IgD-negative memory B cell (primary cell): ENCODE measurements around the gene AJAP1. TPM values are rescaled to one million over a fixed set of nuclear protein-coding genes. Genes with fewer than 3 reads are reported as not detected.

Source experiments
- H3K27ac Mint-ChIP-seq, 3 donors: one replicate each; pipeline ENCODE4 v1.8.0; 2020 to 2022; ENCODE audit warnings: mild to moderate bottlenecking in 3 of 3, mixed read lengths in 3 of 3, moderate library complexity in 1 of 3
- H3K27me3 Mint-ChIP-seq: one replicate; pipeline ENCODE4 v1.8.0; 2021; ENCODE audit warnings: mixed read lengths
- H3K36me3 Mint-ChIP-seq: one replicate; pipeline ENCODE4 v1.8.0; 2020; ENCODE audit warnings: mild to moderate bottlenecking, mixed read lengths
- H3K4me1 Mint-ChIP-seq, 3 donors: one replicate each; pipeline ENCODE4 v1.8.0; 2020 to 2022; ENCODE audit warnings: mixed read lengths in 3 of 3, mild to moderate bottlenecking in 1 of 3
- H3K4me3 Mint-ChIP-seq, 4 donors: one replicate each; pipeline ENCODE4 v1.8.0; 2020 to 2022; ENCODE audit warnings: mild to moderate bottlenecking in 4 of 4, mixed read lengths in 4 of 4, moderate library complexity in 3 of 4
- H3K9me3 Mint-ChIP-seq, 3 donors: one replicate each; pipeline ENCODE4 v1.8.0; 2020 to 2021; ENCODE audit warnings: mixed read lengths in 3 of 3, mild to moderate bottlenecking in 1 of 3
- polyA plus RNA-seq: library from polyadenylated mRNA; unstranded; fragments of 300-500 nt; fragmentation: Illumina TruSeq; gene quantifications from one replicate; pipeline ENCODE4 v1.2.3, GENCODE V29; 2021

Gene AJAP1
- polyA plus RNA-seq, 1 donor from 2014 or later, result not detected

- Mint-ChIP-seq H3K27me3 (no peaks in the 10 kb centered on the region), H3K9me3 (peaks cover 7 to 16% (median 16%) of the 10 kb centered on the region in 3 donors), H3K4me1 (no peaks in the 10 kb centered on the region), H3K36me3 (peaks cover 2% of the 10 kb centered on the region), H3K27ac (no peak overlapping the region), H3K4me3 (no peak overlapping the region)
Measured at GRCh38 chr1:4675454-4676186, 21.2 kb downstream of the AJAP1 start.

GRCh38 chr1:4676253-4676652 lies 21.8 kb downstream of the AJAP1 start:
- H3K9me3 Mint-ChIP-seq, result peaks cover 7 to 19% (median 18%) of the 10 kb centered on the region in 3 donors
- peaks cover 2% of the 10 kb centered on the region for H3K36me3 Mint-ChIP-seq
- no peak overlapping the region for H3K27ac Mint-ChIP-seq
- H3K27me3 Mint-ChIP-seq, result no peaks in the 10 kb centered on the region
- no peak overlapping the region for H3K4me3 Mint-ChIP-seq
- no peaks in the 10 kb centered on the region for H3K4me1 Mint-ChIP-seq

DNA sequence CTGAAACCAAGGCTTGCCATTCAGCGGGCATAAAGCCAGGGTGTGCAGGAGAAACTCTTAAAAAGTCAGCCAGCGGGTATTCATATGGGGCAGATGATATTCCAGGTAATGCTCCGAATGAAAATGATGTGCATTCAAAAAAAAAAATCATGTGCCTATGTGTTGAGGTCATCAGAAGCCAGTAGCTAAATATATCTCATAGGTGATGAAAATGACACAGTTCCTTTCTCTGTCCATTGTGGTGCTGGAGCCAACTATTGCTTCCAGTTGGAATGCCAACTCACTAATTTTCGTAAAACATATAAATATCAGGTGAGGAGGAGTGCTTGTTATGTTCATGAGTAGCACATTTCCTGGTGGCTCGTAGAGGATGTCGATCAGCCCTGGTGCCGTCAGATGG lies 23.2 kb downstream of the AJAP1 start:
- Mint-ChIP-seq H3K9me3 (peaks cover 7 to 19% (median 18%) of the 10 kb centered on the region in 3 donors), H3K4me3 (peak overlapping the region in 1 of 4 donors; percentile 37), H3K27me3 (no peaks in the 10 kb centered on the region), H3K27ac (no peak overlapping the region), H3K36me3 (peaks cover 2% of the 10 kb centered on the region), H3K4me1 (no peaks in the 10 kb centered on the region)

- Mint-ChIP-seq H3K9me3 (peaks cover 7 to 19% (median 18%) of the 10 kb centered on the region in 3 donors), H3K27me3 (no peaks in the 10 kb centered on the region), H3K4me1 (no peaks in the 10 kb centered on the region), H3K4me3 (no peak overlapping the region), H3K27ac (no peak overlapping the region), H3K36me3 (peaks cover 1% of the 10 kb centered on the region)
Measured at GRCh38 chr1:4678066-4678717, 23.8 kb downstream of the AJAP1 start.

- Mint-ChIP-seq H3K4me3 (no peak overlapping the region), H3K27me3 (no peaks in the 10 kb centered on the region), H3K36me3 (no peaks in the 10 kb centered on the region), H3K27ac (no peak overlapping the region), H3K9me3 (peaks cover 7 to 19% (median 18%) of the 10 kb centered on the region in 3 donors), H3K4me1 (no peaks in the 10 kb centered on the region)
Measured at GRCh38 chr1:4681026-4681425, 26.6 kb downstream of the AJAP1 start.

GRCh38 chr1:4682607-4683220 lies 28.3 kb downstream of the AJAP1 start:
- H3K27me3 Mint-ChIP-seq, result no peaks in the 10 kb centered on the region
- no peaks in the 10 kb centered on the region for H3K4me1 Mint-ChIP-seq
- H3K27ac Mint-ChIP-seq, result no peak overlapping the region
- H3K9me3 Mint-ChIP-seq, result peaks cover 8 to 18% (median 16%) of the 10 kb centered on the region in 3 donors
- no peak overlapping the region for H3K4me3 Mint-ChIP-seq
- H3K36me3 Mint-ChIP-seq, result peaks cover 2% of the 10 kb centered on the region

- H3K9me3 Mint-ChIP-seq, result peaks cover 4 to 9% (median 6%) of the 10 kb centered on the region in 3 donors
- H3K4me3 Mint-ChIP-seq, result no peak overlapping the region
- H3K27ac Mint-ChIP-seq, result no peak overlapping the region
- H3K27me3 Mint-ChIP-seq, result no peaks in the 10 kb centered on the region
- H3K4me1 Mint-ChIP-seq, result no peaks in the 10 kb centered on the region
- H3K36me3 Mint-ChIP-seq, result peaks cover 2% of the 10 kb centered on the region
Measured at GRCh38 chr1:4684136-4684535, 29.7 kb downstream of the AJAP1 start.

GRCh38 chr1:4684864-4685522 lies 30.6 kb downstream of the AJAP1 start:
- H3K27ac Mint-ChIP-seq, result no peak overlapping the region
- peaks cover 2% of the 10 kb centered on the region for H3K36me3 Mint-ChIP-seq
- H3K27me3 Mint-ChIP-seq, result no peaks in the 10 kb centered on the region
- H3K4me3 Mint-ChIP-seq, result no peak overlapping the region
- no peaks in the 10 kb centered on the region for H3K4me1 Mint-ChIP-seq
- peaks cover 2 to 6% (median 5%) of the 10 kb centered on the region in 3 donors for H3K9me3 Mint-ChIP-seq

GRCh38 chr1:4685523-4685865 lies 31.1 kb downstream of the AJAP1 start:
- Mint-ChIP-seq H3K4me1 (no peaks in the 10 kb centered on the region), H3K4me3 (no peak overlapping the region), H3K27ac (no peak overlapping the region), H3K9me3 (peaks cover 2 to 5% (median 4%) of the 10 kb centered on the region in 3 donors), H3K36me3 (peaks cover 2% of the 10 kb centered on the region), H3K27me3 (no peaks in the 10 kb centered on the region)

- Mint-ChIP-seq H3K4me3 (no peak overlapping the region), H3K27ac (no peak overlapping the region), H3K9me3 (peaks cover 0 to 2% (median 2%) of the 10 kb centered on the region in 3 donors), H3K27me3 (no peaks in the 10 kb centered on the region), H3K36me3 (peaks cover 4% of the 10 kb centered on the region), H3K4me1 (no peaks in the 10 kb centered on the region)
Measured at GRCh38 chr1:4687943-4688342, 33.5 kb downstream of the AJAP1 start.

DNA sequence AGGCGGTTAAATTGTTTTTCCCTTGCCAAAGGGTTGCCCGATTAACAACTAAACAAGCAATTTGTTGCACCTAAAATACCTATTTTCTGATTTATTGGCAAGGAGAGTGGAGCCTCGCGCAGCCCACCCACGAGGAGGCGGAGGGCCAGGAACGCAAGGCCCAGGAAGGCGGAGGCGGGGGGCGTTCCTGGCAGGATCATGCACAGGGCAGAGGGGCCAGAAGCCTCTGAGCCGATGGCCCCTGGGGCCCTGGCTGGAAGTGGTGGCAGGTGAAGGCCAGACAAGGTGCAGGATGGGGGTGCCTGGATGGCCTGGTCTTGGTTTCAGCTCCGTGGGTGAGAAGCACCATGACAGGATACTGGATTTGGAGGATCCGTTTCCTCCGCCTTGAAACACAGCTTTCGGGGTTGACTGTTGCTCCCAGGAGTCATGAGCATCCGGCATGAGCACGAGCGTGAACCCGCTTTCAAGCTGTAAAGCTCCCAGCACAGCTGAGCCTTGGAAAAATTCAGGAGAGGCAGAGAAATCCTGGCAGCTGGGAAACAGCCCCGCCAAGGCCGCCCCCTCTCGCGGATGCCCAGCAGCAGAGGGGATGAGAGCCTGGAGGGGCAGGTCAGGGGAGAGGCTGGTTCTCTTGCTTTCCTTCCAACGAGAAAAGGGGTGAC lies 35.0 kb downstream of the AJAP1 start:
- H3K36me3 Mint-ChIP-seq, result peaks cover 4% of the 10 kb centered on the region
- H3K9me3 Mint-ChIP-seq, result peaks cover 0 to 2% (median 2%) of the 10 kb centered on the region in 3 donors
- no peaks in the 10 kb centered on the region for H3K4me1 Mint-ChIP-seq
- peaks cover 2% of the 10 kb centered on the region for H3K27me3 Mint-ChIP-seq
- no peak overlapping the region for H3K27ac Mint-ChIP-seq
- no peak overlapping the region for H3K4me3 Mint-ChIP-seq

DNA sequence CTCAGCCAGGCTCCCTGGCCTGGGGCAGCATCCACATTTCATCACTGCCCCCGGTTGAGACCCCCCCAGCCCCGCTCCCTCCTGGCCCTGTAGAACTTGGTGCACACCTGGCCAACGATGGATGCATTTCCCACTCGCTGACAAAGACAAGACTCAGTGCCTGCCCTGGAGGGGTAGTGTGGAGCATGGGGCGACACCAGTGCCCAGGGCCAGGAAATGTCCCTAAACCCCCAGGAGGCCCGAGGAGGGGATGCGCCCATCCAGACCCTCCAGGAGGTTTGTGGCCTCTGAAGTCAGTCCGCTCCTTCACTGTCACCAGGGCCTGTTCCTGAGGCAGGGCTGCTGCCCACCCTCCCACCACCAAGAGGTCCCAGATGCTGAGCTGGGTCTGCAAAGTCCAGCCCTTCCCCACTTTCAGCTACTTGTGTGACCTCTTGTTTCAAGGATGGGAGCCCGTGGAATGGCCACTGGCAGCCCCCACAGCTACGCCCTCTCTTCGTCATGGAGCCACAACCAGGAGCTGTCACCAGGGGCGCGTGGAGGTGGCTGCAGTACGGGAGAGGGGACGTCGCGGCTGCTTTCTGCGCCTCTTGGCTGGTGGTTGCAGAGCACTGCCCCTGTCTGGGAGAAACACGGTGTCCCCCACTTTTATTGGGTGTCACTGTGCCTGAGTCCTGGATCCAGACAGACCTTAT lies 35.7 kb downstream of the AJAP1 start:
- Mint-ChIP-seq H3K27ac (no peak overlapping the region), H3K27me3 (peaks cover 3% of the 10 kb centered on the region), H3K4me3 (no peak overlapping the region), H3K4me1 (no peaks in the 10 kb centered on the region), H3K36me3 (peaks cover 4% of the 10 kb centered on the region), H3K9me3 (peaks cover under 1 to 2% (median 2%) of the 10 kb centered on the region in 3 donors)

GRCh38 chr1:4690951-4691675 lies 36.7 kb downstream of the AJAP1 start:
- Mint-ChIP-seq H3K9me3 (peaks cover 2 to 5% (median 3%) of the 10 kb centered on the region in 3 donors), H3K36me3 (peaks cover 4% of the 10 kb centered on the region), H3K27me3 (peaks cover 3% of the 10 kb centered on the region), H3K4me1 (no peaks in the 10 kb centered on the region), H3K4me3 (no peak overlapping the region), H3K27ac (no peak overlapping the region)
